Trophoblast cell (in vitro differentiated cells and primary cell): ENCODE data around the gene FAM241B.

Source experiments
- DNase-seq, 2 donors: peaks; one replicate each; pipeline ENCODE4 v3.0.0-alpha.2; 2016
- H2AFZ ChIP-seq: 2 replicates; pipeline ENCODE4 v1.6.1; 2013; ENCODE audit warnings: low read length, moderate library complexity, mild to moderate bottlenecking; ENCODE audit not compliant: insufficient read depth, poor library complexity
- H2AK5ac ChIP-seq: 2 replicates; pipeline ENCODE4 v1.6.1; 2013; ENCODE audit warnings: mild to moderate bottlenecking, low read length
- H2BK120ac ChIP-seq: 2 replicates; pipeline ENCODE4 v1.6.1; 2013; ENCODE audit warnings: low read length, mild to moderate bottlenecking, moderate library complexity; ENCODE audit not compliant: insufficient read depth, poor library complexity
- H2BK12ac ChIP-seq: 2 replicates; pipeline ENCODE4 v1.6.1; 2013; ENCODE audit warnings: mild to moderate bottlenecking, low read length, moderate library complexity
- H2BK5ac ChIP-seq: 2 replicates; pipeline ENCODE4 v1.6.1; 2013; ENCODE audit warnings: low read length, low read depth, moderate library complexity, mild to moderate bottlenecking; ENCODE audit not compliant: poor library complexity
- H3K14ac ChIP-seq: 2 replicates; pipeline ENCODE4 v1.6.1; 2013; ENCODE audit warnings: mild to moderate bottlenecking, low read length
- H3K18ac ChIP-seq: 2 replicates; pipeline ENCODE4 v1.6.1; 2013; ENCODE audit warnings: mild to moderate bottlenecking, low read length
- H3K23ac ChIP-seq: 2 replicates; pipeline ENCODE4 v1.6.1; 2013; ENCODE audit warnings: low read length
- H3K27ac ChIP-seq: 2 replicates; pipeline ENCODE4 v1.5.1; 2013; ENCODE audit warnings: low read depth, mild to moderate bottlenecking, inconsistent platforms, low read length, moderate library complexity
- H3K27me3 ChIP-seq: 2 replicates; pipeline ENCODE4 v1.6.1; 2013; ENCODE audit warnings: inconsistent platforms, mild to moderate bottlenecking, low read length, moderate library complexity; ENCODE audit not compliant: insufficient read depth
- H3K36me3 ChIP-seq, 2 experiments: 1 replicate in 1 of 2; 2 replicates in 1 of 2; pipeline ENCODE4 v1.6.1; 2013; ENCODE audit warnings: low read length in 2 of 2, mild to moderate bottlenecking in 2 of 2, moderate library complexity in 1 of 2; ENCODE audit not compliant: insufficient read depth in 2 of 2, control insufficient read depth in 1 of 2
- H3K4ac ChIP-seq: 2 replicates; pipeline ENCODE4 v1.6.1; 2013; ENCODE audit warnings: low read depth, mild to moderate bottlenecking, low read length, moderate library complexity
- H3K4me1 ChIP-seq, 2 experiments: 1 replicate in 1 of 2; 2 replicates in 1 of 2; pipeline ENCODE4 v1.6.1; 2013; ENCODE audit warnings: low read length in 2 of 2, mild to moderate bottlenecking in 2 of 2, moderate library complexity in 1 of 2; ENCODE audit not compliant: insufficient read depth in 2 of 2, control insufficient read depth in 1 of 2
- H3K4me2 ChIP-seq: 2 replicates; pipeline ENCODE4 v1.6.1; 2013; ENCODE audit warnings: inconsistent platforms, mild to moderate bottlenecking, low read length, moderate library complexity
- H3K4me3 ChIP-seq: 2 replicates; pipeline ENCODE4 v1.5.1; 2013; ENCODE audit warnings: mild to moderate bottlenecking, low read depth, low read length, inconsistent platforms
- H3K79me1 ChIP-seq: one replicate; pipeline ENCODE4 v1.6.1; 2013; ENCODE audit warnings: low read length
- H3K79me2 ChIP-seq: 2 replicates; pipeline ENCODE4 v1.6.1; 2013; ENCODE audit warnings: low read length, mild to moderate bottlenecking; ENCODE audit not compliant: control insufficient read depth, insufficient read depth, poor library complexity
- H3K9ac ChIP-seq: 2 replicates; pipeline ENCODE4 v1.6.1; 2013; ENCODE audit warnings: mild to moderate bottlenecking, low read length
- H3K9me3 ChIP-seq: 2 replicates; pipeline ENCODE4 v1.6.1; 2013; ENCODE audit warnings: low read depth, mild to moderate bottlenecking, control low read depth, inconsistent platforms, low read length; ENCODE audit not compliant: insufficient read depth
- H4K12ac ChIP-seq: 2 replicates; pipeline ENCODE4 v1.6.1; 2013; ENCODE audit warnings: low read depth, mild to moderate bottlenecking, low read length, moderate library complexity
- H4K8ac ChIP-seq: 2 replicates; pipeline ENCODE4 v1.6.1; 2013; ENCODE audit warnings: low read depth, mild to moderate bottlenecking, low read length, moderate library complexity
- H4K91ac ChIP-seq: one replicate; pipeline ENCODE4 v1.6.1; 2013; ENCODE audit warnings: low read depth, mild to moderate bottlenecking, low read length, moderate library complexity
- WGBS: extraction: QIAGEN DNeasy Blood & Tissue Kit; methylation state at CpG from one replicate; pipeline ENCODE4 v1.1.7; 2013; ENCODE audit warnings: missing lambda C conversion rate; ENCODE audit not compliant: insufficient read length, insufficient coverage; ENCODE audit errors: extremely low coverage; 5-methylcytosine and 5-hydroxymethylcytosine counted together

Gene FAM241B

DNA sequence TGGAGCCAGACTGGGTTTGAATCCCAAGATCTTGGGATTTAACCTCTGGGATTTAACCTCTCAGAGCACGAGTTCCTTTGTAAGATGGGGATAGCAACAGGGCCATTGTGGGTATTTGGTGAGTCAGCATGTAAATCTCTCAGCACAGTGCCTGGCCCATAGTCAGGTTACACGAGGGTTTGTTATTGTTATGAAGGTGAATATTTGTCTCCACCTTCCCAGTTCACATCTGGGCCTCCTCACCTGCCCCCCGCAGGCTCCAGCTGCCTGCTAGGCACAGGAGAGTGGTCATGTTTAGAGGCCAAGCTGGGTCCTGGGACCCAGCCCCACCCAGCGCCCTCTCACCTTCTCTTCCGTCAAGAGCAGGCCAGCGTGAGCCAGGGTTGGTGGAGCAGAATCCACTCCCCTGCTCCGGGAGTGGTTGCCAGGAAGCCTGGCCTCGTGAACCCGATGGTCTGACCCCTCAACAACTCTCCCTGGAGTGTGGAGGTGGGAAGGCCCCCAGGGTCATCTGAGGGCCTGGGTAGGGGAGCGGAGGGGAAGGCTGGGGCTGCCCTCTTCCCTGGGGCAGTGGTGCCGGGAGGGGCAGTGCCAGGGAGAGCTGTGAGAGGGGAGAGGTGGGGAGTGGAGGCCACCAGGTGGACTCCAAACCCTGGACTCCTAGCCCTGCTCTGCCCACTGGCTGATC, 26.0 kb downstream of the FAM241B start:
- no peak overlapping the region for H4K12ac ChIP-seq
- no peak overlapping the region for H3K4me2 ChIP-seq
- H3K4me1 ChIP-seq: no peaks in the 10 kb centered on the region
- no peak overlapping the region for H3K14ac ChIP-seq
- H3K36me3 ChIP-seq: no peaks in the 10 kb centered on the region
- no peak overlapping the region for H4K8ac ChIP-seq
- H3K23ac ChIP-seq: no peak overlapping the region
- H3K9me3 ChIP-seq: peaks cover 2% of the 10 kb centered on the region
- no CpG with 5 or more reads among the region's 11 CpGs for WGBS
- H2BK12ac ChIP-seq: no peak overlapping the region
- H3K27me3 ChIP-seq: no peaks in the 10 kb centered on the region
- H3K9ac ChIP-seq: no peak overlapping the region
- no peak overlapping the region for H3K27ac ChIP-seq
- no peaks in the 10 kb centered on the region for H3K79me1 ChIP-seq
- no peak overlapping the region for H2BK5ac ChIP-seq
- H3K4ac ChIP-seq: no peak overlapping the region
- H3K4me3 ChIP-seq: no peak overlapping the region
- no peak overlapping the region for H4K91ac ChIP-seq
- H2BK120ac ChIP-seq: no peak overlapping the region
- H3K18ac ChIP-seq: no peak overlapping the region
- no peak overlapping the region for H2AK5ac ChIP-seq
- H3K79me2 ChIP-seq: no peaks in the 10 kb centered on the region
- H2AFZ ChIP-seq: no peak overlapping the region
- DNase-seq: no peak

DNA sequence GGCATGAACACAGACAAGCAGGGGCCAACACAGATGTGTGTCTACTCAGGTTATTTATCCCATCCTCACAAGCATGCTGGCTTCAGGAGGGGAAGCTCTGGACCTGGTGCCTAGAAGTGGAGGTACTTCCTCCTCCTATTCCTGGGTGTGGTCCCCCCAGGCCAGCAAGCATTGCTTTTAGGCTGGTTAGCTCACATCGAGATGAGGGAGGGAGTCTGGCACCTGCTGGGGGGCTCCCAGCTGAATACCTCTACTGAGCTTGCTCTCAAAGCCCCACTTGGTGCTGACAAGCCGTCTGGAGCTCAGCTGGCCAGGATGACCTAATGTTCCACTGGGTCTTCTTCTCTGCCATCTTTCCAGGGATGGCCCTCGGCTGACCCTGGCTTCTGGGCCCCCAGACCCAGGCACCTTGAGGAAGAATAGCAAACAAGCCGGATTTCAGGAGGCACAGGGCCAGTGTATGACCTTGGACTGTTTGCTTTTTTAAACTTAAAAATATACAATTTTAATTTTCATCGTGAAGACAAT, 26.8 kb downstream of the FAM241B start:
- no peak overlapping the region for H3K4ac ChIP-seq
- H3K79me2 ChIP-seq: no peaks in the 10 kb centered on the region
- H2BK12ac ChIP-seq: no peak overlapping the region
- no CpG with 5 or more reads among the region's 5 CpGs for WGBS
- H2BK120ac ChIP-seq: no peak overlapping the region
- no peak overlapping the region for H3K18ac ChIP-seq
- H4K8ac ChIP-seq: no peak overlapping the region
- H3K9ac ChIP-seq: no peak overlapping the region
- H2BK5ac ChIP-seq: no peak overlapping the region
- H2AK5ac ChIP-seq: no peak overlapping the region
- no peak overlapping the region for H3K4me2 ChIP-seq
- H3K27me3 ChIP-seq: no peaks in the 10 kb centered on the region
- no peak for DNase-seq
- no peaks in the 10 kb centered on the region for H3K4me1 ChIP-seq
- no peak overlapping the region for H4K12ac ChIP-seq
- no peak overlapping the region for H3K23ac ChIP-seq
- no peaks in the 10 kb centered on the region for H3K36me3 ChIP-seq
- H2AFZ ChIP-seq: no peak overlapping the region
- peaks cover 2% of the 10 kb centered on the region for H3K9me3 ChIP-seq
- no peak overlapping the region for H3K4me3 ChIP-seq
- H3K79me1 ChIP-seq: no peaks in the 10 kb centered on the region
- H4K91ac ChIP-seq: no peak overlapping the region
- no peak overlapping the region for H3K27ac ChIP-seq
- H3K14ac ChIP-seq: no peak overlapping the region

DNA sequence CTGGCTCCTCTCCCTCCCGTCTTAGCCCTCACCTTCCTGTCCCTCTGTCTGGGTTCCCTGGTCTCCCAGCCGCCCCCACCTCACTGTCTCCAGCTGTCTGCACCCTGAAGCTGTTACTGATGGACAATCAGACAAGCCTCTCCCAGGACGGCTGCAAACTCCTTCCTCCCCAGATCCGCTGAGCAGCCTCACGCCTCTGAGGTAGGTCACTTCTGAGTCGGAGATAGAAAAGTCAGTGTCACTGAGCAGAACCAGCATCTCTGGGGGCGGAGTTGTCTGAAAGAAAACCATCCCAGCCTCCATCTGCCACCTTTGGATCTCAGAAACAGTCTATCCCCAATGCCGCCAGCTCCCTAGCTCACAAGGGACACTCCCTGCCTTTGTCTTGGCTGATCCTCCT, 27.4 kb downstream of the FAM241B start:
- Histone ChIP-seq H3K36me3 (no peaks in the 10 kb centered on the region), H3K14ac (no peak overlapping the region), H3K9ac (no peak overlapping the region), H2AFZ (no peak overlapping the region), H3K27me3 (no peaks in the 10 kb centered on the region), H3K4me1 (no peaks in the 10 kb centered on the region), H2BK5ac (no peak overlapping the region), H4K8ac (no peak overlapping the region), H2BK120ac (no peak overlapping the region), H2AK5ac (no peak overlapping the region), H3K79me1 (no peaks in the 10 kb centered on the region), H3K18ac (no peak overlapping the region), H4K91ac (no peak overlapping the region), H3K27ac (no peak overlapping the region), H3K4me3 (no peak overlapping the region), H2BK12ac (no peak overlapping the region), H3K79me2 (no peaks in the 10 kb centered on the region), H3K4ac (no peak overlapping the region), H3K4me2 (no peak overlapping the region), H3K9me3 (peaks cover 2% of the 10 kb centered on the region), H3K23ac (no peak overlapping the region), H4K12ac (no peak overlapping the region)
- no peak for DNase-seq
- WGBS: no CpG with 5 or more reads among the region's 8 CpGs

DNA sequence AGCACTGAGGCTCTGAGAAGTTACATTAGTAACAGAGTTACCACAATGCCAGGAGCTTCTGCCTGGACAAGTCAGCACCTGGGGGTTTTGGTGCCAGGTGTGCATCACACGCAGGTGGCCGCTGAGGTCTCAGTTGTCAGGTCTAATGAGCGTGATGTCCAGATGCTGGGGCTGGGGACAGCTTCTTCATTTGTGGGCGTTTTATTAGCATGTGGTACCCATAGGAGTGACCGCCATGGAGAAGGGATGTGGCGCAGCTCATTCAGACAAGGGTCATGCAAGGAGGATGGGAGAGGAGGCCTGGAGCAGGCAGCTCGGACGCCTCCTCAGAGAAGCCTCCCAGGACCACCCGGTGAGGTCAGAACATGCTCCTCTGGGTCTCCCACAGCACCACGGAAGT, 27.8 kb downstream of the FAM241B start:
- Histone ChIP-seq H3K27me3 (no peaks in the 10 kb centered on the region), H3K79me2 (no peaks in the 10 kb centered on the region), H4K8ac (no peak overlapping the region), H2AFZ (no peak overlapping the region), H2BK12ac (no peak overlapping the region), H3K4me1 (no peaks in the 10 kb centered on the region), H3K18ac (no peak overlapping the region), H4K91ac (no peak overlapping the region), H2BK120ac (no peak overlapping the region), H3K4ac (no peak overlapping the region), H3K4me3 (no peak overlapping the region), H3K79me1 (no peaks in the 10 kb centered on the region), H3K9ac (no peak overlapping the region), H3K27ac (no peak overlapping the region), H2BK5ac (no peak overlapping the region), H3K14ac (no peak overlapping the region), H3K23ac (no peak overlapping the region), H3K4me2 (no peak overlapping the region), H4K12ac (no peak overlapping the region), H3K9me3 (peaks cover 2% of the 10 kb centered on the region), H2AK5ac (no peak overlapping the region), H3K36me3 (no peaks in the 10 kb centered on the region)
- no CpG with 5 or more reads among the region's 10 CpGs for WGBS
- DNase-seq: no peak
